ENCODE data around the gene GNG4.

The GNG4 gene

DNA sequence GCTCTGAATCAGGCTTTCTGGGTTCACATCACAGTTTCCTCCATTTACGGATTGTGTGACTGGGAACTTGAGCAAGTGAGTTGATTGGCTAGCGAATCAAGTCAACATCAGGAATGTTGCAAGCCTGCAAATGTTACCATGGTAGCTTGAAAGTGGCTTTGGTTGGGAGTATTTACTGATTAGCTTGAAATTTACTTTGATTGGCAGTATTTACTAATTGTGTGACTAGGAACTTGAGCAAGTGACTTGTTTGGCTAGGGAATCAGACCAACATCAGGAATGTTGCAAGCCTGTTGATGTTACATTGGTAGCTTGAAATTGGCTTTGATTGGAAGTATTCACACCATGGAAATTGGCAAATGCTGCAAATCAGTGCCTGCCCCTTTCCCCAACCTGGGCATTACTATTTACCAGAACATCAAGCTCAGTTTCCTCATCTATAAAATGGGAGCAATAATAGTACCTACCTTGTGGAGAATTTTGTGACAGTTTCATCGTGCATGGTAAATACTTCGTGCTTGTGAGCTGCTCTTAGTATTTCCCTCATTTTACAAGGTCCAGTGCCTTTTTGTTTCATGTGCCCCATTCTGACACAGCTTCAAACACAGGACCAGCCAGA, 122.3 kb downstream of the GNG4 start:
- DNase-seq (ENCODE audit: low read depth): no peak

DNA sequence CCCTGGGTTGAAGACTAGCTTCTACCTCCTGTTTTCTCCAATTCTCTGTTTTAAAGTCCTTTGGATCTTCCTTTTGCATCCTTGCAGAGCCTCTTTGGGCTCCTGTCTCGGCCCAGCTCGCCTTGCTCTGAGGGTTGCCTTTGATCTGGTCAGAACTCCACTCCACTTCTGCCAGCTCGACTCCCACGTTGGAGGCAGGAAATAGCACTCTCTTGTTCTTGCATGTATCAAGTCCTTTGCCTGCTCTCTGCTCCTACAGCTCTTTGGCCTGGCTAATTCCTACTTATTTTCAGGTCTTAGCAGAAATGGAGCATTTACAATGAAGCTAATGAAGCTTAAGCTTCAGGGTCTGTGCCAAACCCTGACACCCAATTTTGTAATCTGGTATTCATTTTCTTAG, 124.3 kb downstream of the GNG4 start:
- no peak for DNase-seq (ENCODE audit: low read depth)

DNA sequence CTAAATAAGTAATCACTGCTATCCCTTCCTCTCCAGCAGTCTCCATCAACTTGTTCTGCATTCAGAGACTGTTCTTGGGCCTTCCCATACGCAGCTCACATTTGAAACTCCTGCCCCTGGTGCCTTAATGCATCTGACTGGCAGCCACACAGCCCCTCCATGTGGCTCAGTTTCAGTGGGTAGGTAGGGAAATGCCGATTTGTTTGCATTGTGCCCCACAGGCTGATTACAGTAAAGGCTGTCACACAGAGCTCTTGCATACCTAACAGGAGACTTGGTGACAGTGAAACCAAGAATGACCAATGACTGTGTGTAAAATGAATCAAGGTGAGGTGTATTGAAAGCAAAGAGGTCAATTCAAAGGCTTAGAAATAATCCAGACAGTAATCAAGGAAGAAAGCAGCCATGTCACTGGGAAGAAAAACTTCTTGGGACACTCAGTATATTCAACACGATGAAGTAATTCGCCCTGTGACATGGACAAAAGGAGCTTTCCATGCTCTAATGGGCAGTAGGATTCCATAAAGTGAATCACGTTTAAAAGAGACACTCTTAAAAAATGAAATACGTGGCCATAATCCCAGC, 132.6 kb downstream of the GNG4 start:
- no peak for DNase-seq (ENCODE audit: low read depth)

DNA sequence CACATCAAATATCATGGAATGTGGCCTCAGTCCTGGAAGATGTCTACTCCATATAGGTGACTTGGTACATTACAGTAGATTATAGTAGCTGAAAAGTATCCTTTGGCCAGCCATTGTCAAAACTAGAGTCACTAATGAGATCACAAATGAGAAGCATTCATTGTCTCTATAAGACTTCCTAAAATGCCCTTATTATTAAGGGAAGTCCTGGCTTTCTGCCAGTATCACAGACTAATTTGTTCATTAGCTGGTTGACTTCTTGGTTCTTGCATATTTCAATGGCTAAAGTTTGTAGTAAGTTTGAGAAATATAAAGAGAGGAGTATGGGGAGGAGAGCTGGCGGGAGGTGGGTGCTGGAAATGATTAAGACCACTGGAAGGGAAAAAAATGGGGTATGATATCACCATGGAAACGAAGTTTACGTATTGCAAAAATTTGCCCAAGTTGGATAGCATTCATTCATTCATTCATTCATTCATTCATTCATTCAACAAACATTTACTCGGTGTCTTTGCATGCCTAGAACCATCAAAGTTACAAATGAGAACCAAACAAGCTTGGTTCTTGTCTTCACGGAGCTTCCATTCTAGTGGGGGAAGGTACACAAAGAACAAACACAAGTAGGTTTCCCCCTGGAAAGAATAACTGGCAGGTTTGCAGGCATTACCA, 133.6 kb downstream of the GNG4 start:
- DNase-seq (ENCODE audit: low read depth): no peak

DNA sequence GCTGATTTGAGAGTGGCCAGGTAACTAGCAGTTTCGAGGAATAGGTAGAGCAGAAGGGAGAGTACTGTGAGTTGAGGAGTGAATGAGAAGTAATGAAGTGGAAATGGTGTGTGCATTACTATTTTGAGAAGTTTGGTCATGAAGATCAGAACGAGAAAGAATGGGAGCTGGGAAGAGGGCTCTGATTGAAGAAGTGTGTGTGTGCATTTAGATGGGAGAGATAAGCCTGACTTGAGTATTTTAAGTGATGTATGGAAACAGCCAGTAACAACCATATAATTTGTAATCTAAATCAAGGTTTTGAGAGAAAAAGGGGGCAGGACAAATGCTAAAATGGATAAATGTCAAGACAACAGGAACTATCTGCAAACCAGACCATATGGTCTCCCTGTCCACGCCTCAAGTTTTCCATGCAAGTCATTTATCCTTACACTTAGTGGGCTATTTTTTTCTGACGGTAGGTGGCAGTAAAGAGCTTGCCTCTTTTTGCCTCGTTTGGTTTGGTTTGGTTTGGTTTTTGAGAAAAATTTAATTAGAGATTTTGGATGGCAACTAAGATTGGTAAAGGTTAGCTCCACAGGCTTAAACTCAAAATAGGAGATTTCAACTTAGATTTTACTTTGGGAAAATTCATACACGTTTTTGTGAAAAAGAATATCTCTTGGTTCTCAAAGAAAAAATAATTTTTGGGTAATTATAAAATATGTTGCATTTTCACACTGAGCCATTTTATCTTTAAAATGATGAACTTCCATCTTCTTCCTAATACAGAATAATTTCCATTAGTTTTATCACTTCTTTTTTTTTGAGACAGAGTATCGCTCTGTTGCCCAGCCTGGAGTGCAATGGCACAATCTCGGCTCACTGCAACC, 135.9 kb downstream of the GNG4 start:
- DNase-seq (ENCODE audit: low read depth): no peak

DNA sequence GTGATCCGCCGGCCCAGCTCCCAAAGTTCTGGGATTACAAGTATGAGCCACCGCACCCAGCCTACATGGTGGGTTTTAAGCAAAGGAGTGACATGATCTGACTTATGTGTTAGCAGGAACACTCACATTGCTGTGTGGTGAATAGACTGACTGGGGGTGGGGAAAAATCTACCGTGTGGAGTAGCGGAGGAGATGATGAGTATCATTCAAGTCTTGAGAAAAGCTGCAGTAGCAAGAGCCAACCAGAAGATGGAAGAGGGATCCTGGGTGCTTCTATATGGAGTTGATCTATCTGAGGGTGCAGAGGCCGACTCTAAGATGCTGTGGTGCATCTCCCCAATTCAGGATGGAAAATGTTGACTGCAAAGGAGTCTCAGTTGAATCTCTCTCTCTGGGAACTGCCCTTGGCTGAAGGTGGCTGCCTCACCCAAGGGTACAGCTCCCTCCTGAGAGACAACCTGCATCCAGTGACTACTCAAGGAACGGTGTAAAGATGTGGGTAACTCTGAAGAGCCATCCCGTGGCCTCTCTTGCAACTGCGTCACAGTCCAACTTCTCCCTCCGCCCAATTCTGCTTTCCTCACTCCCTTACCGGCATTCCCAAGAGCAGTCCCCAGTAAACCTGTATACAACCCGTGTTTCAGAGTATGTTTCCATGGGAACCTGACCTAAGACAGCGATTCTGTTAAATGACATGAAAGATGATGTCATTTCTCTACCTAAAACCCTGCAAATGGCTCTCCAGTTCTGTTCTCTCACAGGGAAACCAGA, 137.9 kb downstream of the GNG4 start:
- DNase-seq (ENCODE audit: low read depth): no peak

DNA sequence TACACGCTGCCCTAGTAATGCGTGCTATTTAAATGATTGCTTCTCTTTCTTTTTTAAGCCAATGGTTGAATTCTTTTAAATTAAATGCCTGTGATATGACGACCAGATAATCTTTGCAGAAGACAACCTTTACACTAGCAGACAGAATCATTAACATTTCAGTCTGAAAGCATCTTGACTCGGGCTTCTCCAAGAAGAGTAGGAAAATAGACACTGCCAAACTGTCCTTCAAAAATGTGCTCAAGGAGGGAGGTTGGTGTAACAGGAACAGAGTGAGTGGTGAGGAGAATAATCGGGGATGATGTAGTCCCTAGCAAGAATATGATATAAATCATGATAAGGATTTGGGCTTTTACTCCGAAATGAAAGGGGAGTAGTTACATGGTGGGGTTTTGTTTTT, 138.8 kb downstream of the GNG4 start:
- no peak for DNase-seq (ENCODE audit: low read depth)

DNA sequence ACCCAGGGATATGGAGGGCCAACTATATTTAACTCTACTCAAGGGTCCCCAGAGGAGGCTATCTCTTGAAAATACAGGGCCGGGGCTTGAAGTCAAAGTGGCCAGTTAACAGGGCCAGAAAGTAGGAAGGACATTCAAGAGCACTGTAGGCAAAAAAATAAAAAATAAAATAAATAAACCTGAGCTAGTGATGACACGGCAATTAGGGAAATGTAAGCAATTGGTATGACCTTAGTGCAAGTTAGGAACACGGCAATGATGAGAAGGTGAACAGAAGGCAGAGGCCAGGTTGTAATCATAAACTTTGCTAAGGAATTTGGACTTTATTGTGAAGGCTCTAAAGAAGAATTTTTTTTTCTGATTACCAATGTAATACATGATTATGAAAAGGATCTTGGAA, 142.0 kb downstream of the GNG4 start:
- DNase-seq (ENCODE audit: low read depth): no peak

DNA sequence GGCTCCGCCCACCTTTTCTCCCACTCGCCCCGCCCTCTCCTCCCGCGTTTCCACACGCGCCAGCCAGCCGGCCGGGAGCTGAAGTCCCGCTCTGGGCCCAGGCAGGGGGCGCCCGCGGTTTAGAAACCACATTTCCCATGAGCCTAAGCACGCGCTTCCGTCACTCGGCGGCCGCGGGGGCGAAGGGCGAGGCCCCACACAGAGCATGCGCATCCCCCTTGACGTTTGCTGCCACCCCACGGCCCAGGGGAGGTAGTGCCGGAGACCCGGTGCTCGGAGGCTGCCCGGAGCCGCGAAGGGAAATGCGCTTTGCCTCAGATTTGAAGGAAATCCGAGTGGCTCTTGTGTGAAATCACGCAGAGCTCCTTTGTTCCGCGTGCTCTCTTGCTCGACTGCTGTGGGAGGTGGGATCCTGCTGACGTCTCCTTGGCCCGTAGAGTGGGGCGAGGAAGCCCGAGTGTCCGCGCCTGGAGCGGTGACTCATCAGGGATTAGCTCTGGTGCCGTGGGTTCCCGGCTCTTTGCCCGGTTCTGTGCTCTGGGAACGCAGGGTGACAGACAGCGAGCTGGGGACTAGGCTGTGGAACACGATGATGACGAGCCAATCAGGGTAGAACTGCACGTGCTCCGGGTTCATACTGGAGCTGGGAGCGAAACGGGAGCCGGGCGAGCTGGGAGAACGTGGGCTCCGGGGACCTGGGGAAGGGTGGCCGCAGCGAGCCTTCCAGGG, 144.9 kb downstream of the GNG4 start:
- DNase-seq (ENCODE audit: low read depth): peak; percentile 98

DNA sequence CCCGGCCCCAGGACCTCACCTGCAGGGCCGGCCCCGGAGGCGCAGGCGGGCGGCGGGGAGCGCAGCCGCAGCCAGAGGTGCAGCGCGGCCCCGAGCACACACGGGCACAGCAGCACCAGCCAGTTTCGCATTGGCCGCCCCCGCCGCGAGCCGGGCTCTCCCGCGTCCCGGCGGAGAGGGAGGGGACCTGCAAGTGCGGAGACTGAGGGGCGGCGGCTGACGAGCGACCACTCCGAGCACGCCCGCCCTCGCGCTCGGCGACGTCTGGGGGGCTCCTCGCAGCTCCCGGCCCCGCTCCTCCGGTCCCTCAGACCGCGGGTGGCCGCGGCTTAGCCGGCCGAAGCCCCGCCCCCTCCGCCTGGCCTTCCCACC, 145.5 kb downstream of the GNG4 start, which contains the start of gene B3GALNT2:
Gene B3GALNT2, minus strand, starts transcription at position 331 of the 372 bp plus-strand sequence. Its CDS starts 200 bp downstream, at position 131.
- no peak for DNase-seq (ENCODE audit: low read depth)

DNA sequence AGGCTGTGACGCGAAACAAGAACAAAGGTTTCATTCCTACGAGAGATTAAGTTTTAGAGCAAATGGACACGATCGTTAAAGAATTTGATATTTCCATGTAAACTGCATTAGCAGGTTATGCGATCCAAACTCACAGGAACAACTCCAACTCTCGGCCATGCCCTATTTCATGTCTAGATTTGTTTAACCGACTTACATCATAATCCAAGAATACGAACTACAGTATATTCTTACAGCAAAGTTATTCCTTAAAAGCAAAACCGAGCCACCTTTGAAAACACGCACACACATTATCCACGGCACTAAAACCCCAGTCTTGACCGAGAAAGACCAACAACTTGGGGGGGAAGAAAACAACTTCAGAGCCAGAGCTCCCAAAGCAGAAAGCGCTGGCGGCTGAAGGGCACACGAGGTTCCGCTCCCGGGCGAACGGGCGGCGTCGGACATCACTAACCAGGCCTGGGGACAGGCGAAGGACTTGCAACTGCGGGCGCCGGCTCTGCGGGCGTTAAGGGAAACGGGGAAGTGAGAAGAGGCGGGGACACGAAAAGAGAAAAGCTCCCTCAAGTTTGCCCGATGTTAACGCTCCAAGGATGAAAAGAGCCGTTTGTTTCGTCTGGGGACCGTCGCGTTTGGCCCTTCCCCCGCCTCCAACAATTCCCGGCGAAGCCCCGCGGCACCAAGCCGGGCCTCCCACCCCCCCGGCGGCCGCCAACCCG, 146.0 kb downstream of the GNG4 start:
- DNase-seq (ENCODE audit: low read depth): peak; percentile 3

DNA sequence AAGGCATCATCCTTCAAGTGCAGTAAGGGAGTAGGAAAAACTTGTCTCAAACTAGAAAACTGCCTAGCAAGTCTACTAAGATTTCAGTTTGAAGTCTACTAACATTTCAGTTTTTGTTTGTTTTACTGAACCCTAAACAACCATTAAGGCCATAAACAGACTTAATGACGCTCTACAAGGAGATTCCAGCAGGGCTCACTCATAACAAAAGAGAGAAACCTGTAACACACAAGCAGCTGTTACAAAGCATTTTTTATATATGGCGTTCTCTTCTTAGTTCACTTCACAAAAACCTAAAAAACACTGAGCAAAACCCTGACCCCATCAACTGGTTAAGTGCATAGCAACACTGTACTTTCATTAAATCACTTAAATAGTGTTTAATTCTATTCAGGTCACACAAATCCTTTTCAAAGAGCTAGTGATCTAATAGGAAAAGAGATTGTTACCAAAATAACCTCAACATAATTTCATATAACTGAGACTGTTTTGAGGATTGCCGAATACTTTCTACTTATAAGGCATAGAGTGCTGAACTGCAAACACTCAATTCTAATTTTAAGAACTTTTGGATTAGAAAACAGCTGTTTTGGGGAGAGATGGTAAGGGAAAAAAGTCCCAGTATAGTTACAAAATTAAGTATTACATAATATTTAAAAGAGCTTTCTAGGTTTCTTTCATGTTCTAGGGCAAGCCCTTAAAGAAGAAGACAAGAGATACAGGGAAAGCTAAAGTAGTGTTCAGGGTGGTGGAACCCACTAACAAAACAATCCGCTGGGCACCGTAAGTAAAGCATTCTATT, 146.8 kb downstream of the GNG4 start:
- DNase-seq (ENCODE audit: low read depth): no peak

DNA sequence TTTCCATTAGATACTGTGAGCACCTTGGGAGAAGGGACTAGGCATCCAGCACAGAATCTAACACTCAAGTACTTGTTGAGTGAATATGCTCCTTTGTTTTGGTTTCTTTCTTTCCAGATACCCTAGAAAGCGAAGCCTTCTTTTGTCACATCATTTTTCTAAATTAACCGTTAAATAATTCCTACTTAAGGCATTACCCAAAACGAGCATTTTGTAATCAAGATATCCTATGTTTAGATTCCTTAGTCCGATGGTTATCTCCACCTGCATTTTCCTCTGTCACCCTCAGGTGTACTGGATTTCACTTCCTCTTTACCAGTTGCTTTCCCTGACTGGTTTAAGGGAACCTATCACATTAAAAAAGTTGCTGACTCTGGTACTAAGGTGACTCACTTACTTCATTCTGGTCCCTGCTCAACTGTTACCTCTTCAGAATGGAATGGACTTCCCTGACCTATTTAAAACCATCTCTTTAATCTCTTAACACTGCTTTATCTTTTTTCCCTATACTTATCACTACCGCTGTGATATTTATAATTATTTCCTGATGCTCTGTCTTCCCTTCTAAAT, 148.5 kb downstream of the GNG4 start:
- no peak for DNase-seq (ENCODE audit: low read depth)

All from activated T-helper 9 cell treated with anti-CD3 and anti-CD28 coated beads, Interleukin-2, amount 50 U/mL, for 16 hours (primary cell).